GM23338 (cell line): ENCODE measurements around the gene SYT11. TPM values are rescaled to one million over a fixed set of nuclear protein-coding genes. Genes with fewer than 3 reads are reported as not detected.
A peak's percentile ranks its signal among the peaks of the same experiment; 100 is the strongest.

ENCODE experiments used
- ATAC-seq: fragments of 200-7000 bp; cut with Tn5 transposase; 3 replicates; pipeline ENCODE4 v1.9.1; 2020
- DNase-seq: peaks from one replicate; pipeline ENCODE4 v3.0.0-alpha.2; 2015; ENCODE audit warnings: low spot score
- H2AFZ ChIP-seq: fragments of 200-600 bp; sonication (generic); 2 replicates; pipeline ENCODE4 v1.8.0; 2016; ENCODE audit warnings: antibody characterized with exemption, mild to moderate bottlenecking, moderate library complexity
- H3F3A ChIP-seq: fragments of 200-600 bp; sonication (generic); replicated peaks from 2 replicates; pipeline ENCODE4 v1.8.0; 2017; ENCODE audit warnings: antibody characterized with exemption, mixed run types, low read depth
- H3K27ac ChIP-seq: fragments of 200-600 bp; sonication (generic); 2 replicates; pipeline ENCODE4 v1.6.1; 2016; ENCODE audit warnings: low read depth
- H3K27me3 ChIP-seq: fragments of 200-600 bp; sonication (generic); 2 replicates; pipeline ENCODE4 v1.8.0; 2016; ENCODE audit warnings: mild to moderate bottlenecking, mixed run types, moderate library complexity; ENCODE audit not compliant: insufficient read depth
- H3K36me3 ChIP-seq: fragments of 200-600 bp; sonication (generic); 2 replicates; pipeline ENCODE4 v1.8.0; 2016; ENCODE audit warnings: mild to moderate bottlenecking; ENCODE audit not compliant: insufficient read depth
- H3K4me1 ChIP-seq: fragments of 200-600 bp; sonication (generic); 2 replicates; pipeline ENCODE4 v1.8.0; 2016; ENCODE audit warnings: mild to moderate bottlenecking, moderate library complexity; ENCODE audit not compliant: insufficient read depth
- H3K4me2 ChIP-seq: fragments of 200-600 bp; sonication (generic); 2 replicates; pipeline ENCODE4 v1.7.1; 2017; ENCODE audit warnings: mixed run types
- H3K4me3 ChIP-seq: fragments of 200-600 bp; sonication (generic); 2 replicates; pipeline ENCODE4 v1.6.1; 2016; ENCODE audit warnings: mixed run types
- H3K79me2 ChIP-seq: fragments of 200-600 bp; sonication (generic); replicated peaks from 2 replicates; pipeline ENCODE4 v1.8.0; 2017; ENCODE audit warnings: mild to moderate bottlenecking; ENCODE audit not compliant: insufficient read depth
- H3K9me2 ChIP-seq: fragments of 200-600 bp; sonication (generic); 2 replicates; pipeline ENCODE4 v1.8.0; 2017; ENCODE audit not compliant: insufficient read depth
- H4K20me1 ChIP-seq: fragments of 200-600 bp; sonication (generic); replicated peaks from 2 replicates; pipeline ENCODE4 v1.8.0; 2017; ENCODE audit warnings: mild to moderate bottlenecking; ENCODE audit not compliant: insufficient read depth
- H3K27ac Mint-ChIP-seq: 2 replicates; pipeline ENCODE4 v1.8.0; 2020; ENCODE audit warnings: inconsistent platforms, mild to moderate bottlenecking, moderate library complexity, mixed read lengths
- H3K27me3 Mint-ChIP-seq: 3 replicates; pipeline ENCODE4 v1.8.0; 2022; ENCODE audit warnings: low read depth, mild to moderate bottlenecking, moderate library complexity, mixed read lengths, inconsistent platforms; ENCODE audit not compliant: insufficient read depth, poor library complexity
- H3K36me3 Mint-ChIP-seq: 3 replicates; pipeline ENCODE4 v1.8.0; 2021; ENCODE audit warnings: low read depth, mild to moderate bottlenecking, inconsistent platforms, moderate library complexity, mixed read lengths
- H3K4me1 Mint-ChIP-seq: 3 replicates; pipeline ENCODE4 v1.8.0; 2020; ENCODE audit warnings: mild to moderate bottlenecking, inconsistent platforms, mixed read lengths
- H3K4me3 Mint-ChIP-seq: 3 replicates; pipeline ENCODE4 v1.8.0; 2021; ENCODE audit warnings: moderate library complexity, mild to moderate bottlenecking, inconsistent platforms, mixed read lengths
- H3K9me3 Mint-ChIP-seq: 3 replicates; pipeline ENCODE4 v1.8.0; 2020; ENCODE audit warnings: moderate library complexity, mild to moderate bottlenecking, inconsistent platforms, mixed read lengths
- CREB1 ChIP-seq: fragments of 250-450 bp; sonication (Bioruptor Pico); IDR thresholded peaks from 2 replicates; pipeline ENCODE4 v1.5.0; 2020; ENCODE audit warnings: low read depth, mild to moderate bottlenecking, moderate library complexity
- EZH2 ChIP-seq: fragments of 200-600 bp; sonication (generic); IDR thresholded peaks from one replicate; pipeline ENCODE4 v1.8.0; 2017; ENCODE audit warnings: antibody characterized with exemption, mild to moderate bottlenecking, low read depth; ENCODE audit not compliant: unreplicated experiment
- EZH2phosphoT487 ChIP-seq: fragments of 200-600 bp; sonication (generic); IDR thresholded peaks from one replicate; pipeline ENCODE4 v1.8.1; 2018; ENCODE audit warnings: antibody characterized with exemption; ENCODE audit not compliant: unreplicated experiment
- JUNB ChIP-seq: IDR thresholded peaks from one replicate; pipeline ENCODE4 v1.6.1; 2016; ENCODE audit warnings: antibody characterized with exemption; ENCODE audit not compliant: unreplicated experiment
- NANOG ChIP-seq: IDR thresholded peaks from 2 replicates; pipeline ENCODE4 v1.6.1; 2016; ENCODE audit warnings: antibody characterized with exemption, borderline replicate concordance
- POLR2AphosphoS5 ChIP-seq: IDR thresholded peaks from 2 replicates; pipeline ENCODE4 v1.6.1; 2016; ENCODE audit warnings: antibody characterized with exemption, low read depth
- REST ChIP-seq: IDR thresholded peaks from one replicate; pipeline ENCODE4 v1.6.1; 2018; ENCODE audit warnings: antibody characterized with exemption; ENCODE audit not compliant: unreplicated experiment
- STAT1 ChIP-seq: IDR thresholded peaks from one replicate; pipeline ENCODE4 v1.6.1; 2016; ENCODE audit warnings: antibody characterized with exemption; ENCODE audit not compliant: unreplicated experiment
- ZNF114 ChIP-seq: fragments of 250-450 bp; sonication (Bioruptor Pico); IDR thresholded peaks from 2 replicates; pipeline ENCODE4 v1.5.0; 2020; ENCODE audit warnings: mild to moderate bottlenecking, moderate library complexity
- ZNF462 ChIP-seq: fragments of 250-450 bp; sonication (Bioruptor Pico); IDR thresholded peaks from 2 replicates; pipeline ENCODE4 v1.5.0; 2020; ENCODE audit warnings: mild to moderate bottlenecking, moderate library complexity
- polyA plus RNA-seq: library from polyadenylated mRNA; unstranded; fragments of >200 nt; fragmentation: Nextera tagmentation; extraction: Ambion mirVana; gene quantifications from 2 replicates; pipeline ENCODE4 v1.2.1, GENCODE V29; 2016
- total RNA-seq: library from RNA; depleted of rRNA; stranded (reverse); fragments of >200 nt; shearing (Covaris generic); gene quantifications from 2 replicates; pipeline ENCODE4 v1.2.3, GENCODE V29; 2014
- TF ChIP-seq, protein P1 (sequence below), 2 experiments: fragments of 200-600 bp in 1 of 2; sonication (generic) in 1 of 2; conservative IDR thresholded peaks; 2 replicates each; pipeline versions ENCODE4 v1.5.1 to v1.6.1; 2016 to 2017; ENCODE audit warnings: antibody characterized with exemption in 2 of 2, low read depth in 2 of 2, mild to moderate bottlenecking in 2 of 2, moderate library complexity in 1 of 2
- TF ChIP-seq, protein P2 (sequence below): IDR thresholded peaks from 2 replicates; pipeline ENCODE4 v1.6.1; 2016; ENCODE audit warnings: antibody characterized with exemption

Gene SYT11
- total and polyA plus RNA-seq, 2 experiments from 2014 or later, result 3.9 to 15.9 TPM

GRCh38 chr1:155860970-155861510, 1.7 kb downstream of the SYT11 start:
- H3K4me2 ChIP-seq, result peak overlapping the region; percentile 79
- no peaks in the 10 kb centered on the region for H3K27me3 ChIP-seq
- H3K27ac Mint-ChIP-seq, result peak overlapping the region; percentile 83
- peaks cover 8% of the 10 kb centered on the region for H3K79me2 ChIP-seq
- no peaks in the 10 kb centered on the region; the same call in 2 of the 3 replicates for H3K36me3 Mint-ChIP-seq
- no peaks in the 10 kb centered on the region for H3K9me3 Mint-ChIP-seq
- ATAC-seq (no peak), DNase-seq (no peak)
- H3K4me1 Mint-ChIP-seq, result peaks cover 6% of the 10 kb centered on the region
- H3K4me3 ChIP-seq, result peak overlapping the region; percentile 61
- no peaks in the 10 kb centered on the region for H3K36me3 ChIP-seq
- H3K9me2 ChIP-seq, result no peaks in the 10 kb centered on the region
- H3K27me3 Mint-ChIP-seq, result peaks cover 14% of the 10 kb centered on the region
- no peaks in the 10 kb centered on the region for H4K20me1 ChIP-seq
- H3K4me3 Mint-ChIP-seq, result peak overlapping the region; percentile 80
- H3K27ac ChIP-seq, result peak overlapping the region; percentile 94
- peaks cover 9% of the 10 kb centered on the region for H3K4me1 ChIP-seq
- H2AFZ ChIP-seq, result peak overlapping the region; percentile 12; the same call in 1 of the 2 replicates
- TF ChIP-seq ZNF114 (CRISPR knock-in tag), result no peak
- TF ChIP-seq, protein P1, sequence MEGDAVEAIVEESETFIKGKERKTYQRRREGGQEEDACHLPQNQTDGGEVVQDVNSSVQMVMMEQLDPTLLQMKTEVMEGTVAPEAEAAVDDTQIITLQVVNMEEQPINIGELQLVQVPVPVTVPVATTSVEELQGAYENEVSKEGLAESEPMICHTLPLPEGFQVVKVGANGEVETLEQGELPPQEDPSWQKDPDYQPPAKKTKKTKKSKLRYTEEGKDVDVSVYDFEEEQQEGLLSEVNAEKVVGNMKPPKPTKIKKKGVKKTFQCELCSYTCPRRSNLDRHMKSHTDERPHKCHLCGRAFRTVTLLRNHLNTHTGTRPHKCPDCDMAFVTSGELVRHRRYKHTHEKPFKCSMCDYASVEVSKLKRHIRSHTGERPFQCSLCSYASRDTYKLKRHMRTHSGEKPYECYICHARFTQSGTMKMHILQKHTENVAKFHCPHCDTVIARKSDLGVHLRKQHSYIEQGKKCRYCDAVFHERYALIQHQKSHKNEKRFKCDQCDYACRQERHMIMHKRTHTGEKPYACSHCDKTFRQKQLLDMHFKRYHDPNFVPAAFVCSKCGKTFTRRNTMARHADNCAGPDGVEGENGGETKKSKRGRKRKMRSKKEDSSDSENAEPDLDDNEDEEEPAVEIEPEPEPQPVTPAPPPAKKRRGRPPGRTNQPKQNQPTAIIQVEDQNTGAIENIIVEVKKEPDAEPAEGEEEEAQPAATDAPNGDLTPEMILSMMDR (conservative IDR thresholded peaks at IDR 0.05; ENCODE audit: low read depth in 2 of 2), result no peak
- no peak for TF ChIP-seq CREB1 (CRISPR knock-in tag)
- TF ChIP-seq POLR2AphosphoS5, result no peak
- TF ChIP-seq ZNF462 (CRISPR knock-in tag), result no peak
- TF ChIP-seq, protein P2, sequence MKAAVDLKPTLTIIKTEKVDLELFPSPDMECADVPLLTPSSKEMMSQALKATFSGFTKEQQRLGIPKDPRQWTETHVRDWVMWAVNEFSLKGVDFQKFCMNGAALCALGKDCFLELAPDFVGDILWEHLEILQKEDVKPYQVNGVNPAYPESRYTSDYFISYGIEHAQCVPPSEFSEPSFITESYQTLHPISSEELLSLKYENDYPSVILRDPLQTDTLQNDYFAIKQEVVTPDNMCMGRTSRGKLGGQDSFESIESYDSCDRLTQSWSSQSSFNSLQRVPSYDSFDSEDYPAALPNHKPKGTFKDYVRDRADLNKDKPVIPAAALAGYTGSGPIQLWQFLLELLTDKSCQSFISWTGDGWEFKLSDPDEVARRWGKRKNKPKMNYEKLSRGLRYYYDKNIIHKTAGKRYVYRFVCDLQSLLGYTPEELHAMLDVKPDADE, result no peak
- TF ChIP-seq EZH2, result no peak
- no peak for TF ChIP-seq STAT1
- no peak for TF ChIP-seq EZH2phosphoT487
- no peak for TF ChIP-seq JUNB
- no peak for TF ChIP-seq REST
- no peak for TF ChIP-seq NANOG
- peaks cover 10% of the 10 kb centered on the region for H3F3A ChIP-seq
